Fibroblast of peridontal ligament (primary cell): ENCODE measurements around the gene RPL11.
"Not testable (repeated sequence)": the region's sequence is repeated elsewhere in the genome, so short reads cannot be mapped to it uniquely, and the experiment has no call there.

Source experiments
- DNase-seq: peaks from one replicate; pipeline ENCODE4 v3.0.0-alpha.2; 2010; ENCODE audit errors: extremely low read depth

The RPL11 gene

GRCh38 chr1:23685197-23685596 is 6.4 kb upstream of the RPL11 start:
- DNase-seq: not testable (repeated sequence)

DNA sequence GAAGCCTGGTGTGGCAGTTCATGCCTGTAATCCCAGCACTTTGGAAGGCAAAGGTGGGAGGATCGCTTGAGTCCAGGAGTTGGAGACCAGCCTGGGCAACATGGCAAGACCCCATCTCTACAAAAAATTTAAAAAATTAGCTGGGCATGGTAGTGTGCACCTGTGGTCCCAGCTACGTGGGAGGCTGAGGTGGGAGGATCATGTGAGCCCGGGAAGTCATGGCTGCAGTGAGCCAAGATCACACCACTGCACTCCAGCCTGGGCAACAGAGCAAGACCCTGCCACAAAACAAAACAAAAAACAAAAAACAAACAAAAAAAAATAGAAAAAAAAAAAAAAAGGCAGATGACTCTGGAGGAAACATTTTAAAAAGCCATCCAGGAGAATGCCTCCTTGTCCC is 3.9 kb upstream of the RPL11 start:
- DNase-seq: not testable (repeated sequence)

GRCh38 chr1:23688281-23688680 is 3.3 kb upstream of the RPL11 start:
- DNase-seq: not testable (repeated sequence)

- no peak for DNase-seq
These were observed 784 bp downstream of the RPL11 start for GRCh38 chr1:23692308-23692871.

GRCh38 chr1:23693599-23693998 is 2.0 kb downstream of the RPL11 start:
- no peak for DNase-seq

DNA sequence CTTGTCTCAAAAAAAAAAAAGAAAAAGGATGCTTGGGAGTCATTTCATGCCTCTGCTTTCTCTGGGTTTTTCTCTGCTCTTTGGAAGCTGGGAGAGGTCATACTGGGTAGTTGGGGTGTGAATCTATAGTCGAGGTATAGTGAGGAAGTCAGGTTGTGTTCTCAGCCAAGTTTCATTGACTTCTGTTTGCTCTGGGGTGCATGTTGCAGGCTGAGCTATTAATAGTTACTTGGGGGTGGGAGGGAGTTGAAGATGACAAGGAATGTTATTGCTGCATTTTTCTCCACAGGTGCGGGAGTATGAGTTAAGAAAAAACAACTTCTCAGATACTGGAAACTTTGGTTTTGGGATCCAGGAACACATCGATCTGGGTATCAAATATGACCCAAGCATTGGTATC is 2.8 kb downstream of the RPL11 start:
- no peak for DNase-seq

- no peak for DNase-seq
These were observed 4.1 kb downstream of the RPL11 start for GRCh38 chr1:23695667-23696066.

DNA sequence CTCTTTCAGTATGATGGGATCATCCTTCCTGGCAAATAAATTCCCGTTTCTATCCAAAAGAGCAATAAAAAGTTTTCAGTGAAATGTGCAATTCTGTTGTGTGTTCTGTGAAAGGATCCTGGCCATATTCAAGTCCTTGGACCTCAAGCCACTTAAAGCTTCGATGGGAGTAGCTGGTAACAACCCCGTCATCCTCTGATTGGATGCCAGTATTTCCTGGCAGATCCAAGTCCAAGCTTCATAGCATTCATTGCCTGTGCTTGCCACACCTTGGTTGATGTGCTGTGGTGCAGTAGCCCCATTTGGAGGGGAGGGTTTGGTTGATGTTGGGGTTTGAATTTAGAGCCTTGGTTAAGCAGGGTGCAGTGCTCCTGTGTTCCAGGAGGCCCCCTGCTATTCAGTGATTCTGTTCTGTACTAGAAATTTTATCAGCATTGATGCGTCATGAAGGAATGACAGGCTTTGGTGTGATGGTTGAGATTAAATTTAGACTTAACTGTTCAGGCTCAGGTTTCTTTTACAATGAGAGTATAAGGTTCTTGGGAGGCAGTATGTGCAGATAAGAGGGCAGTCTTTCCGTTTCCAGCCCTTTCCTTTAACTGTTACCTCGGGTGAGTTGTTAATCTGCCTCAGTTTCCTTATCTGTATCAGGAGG is 4.9 kb downstream of the RPL11 start:
- no peak for DNase-seq

GRCh38 chr1:23698466-23698865 is 6.9 kb downstream of the RPL11 start:
- no peak for DNase-seq

DNA sequence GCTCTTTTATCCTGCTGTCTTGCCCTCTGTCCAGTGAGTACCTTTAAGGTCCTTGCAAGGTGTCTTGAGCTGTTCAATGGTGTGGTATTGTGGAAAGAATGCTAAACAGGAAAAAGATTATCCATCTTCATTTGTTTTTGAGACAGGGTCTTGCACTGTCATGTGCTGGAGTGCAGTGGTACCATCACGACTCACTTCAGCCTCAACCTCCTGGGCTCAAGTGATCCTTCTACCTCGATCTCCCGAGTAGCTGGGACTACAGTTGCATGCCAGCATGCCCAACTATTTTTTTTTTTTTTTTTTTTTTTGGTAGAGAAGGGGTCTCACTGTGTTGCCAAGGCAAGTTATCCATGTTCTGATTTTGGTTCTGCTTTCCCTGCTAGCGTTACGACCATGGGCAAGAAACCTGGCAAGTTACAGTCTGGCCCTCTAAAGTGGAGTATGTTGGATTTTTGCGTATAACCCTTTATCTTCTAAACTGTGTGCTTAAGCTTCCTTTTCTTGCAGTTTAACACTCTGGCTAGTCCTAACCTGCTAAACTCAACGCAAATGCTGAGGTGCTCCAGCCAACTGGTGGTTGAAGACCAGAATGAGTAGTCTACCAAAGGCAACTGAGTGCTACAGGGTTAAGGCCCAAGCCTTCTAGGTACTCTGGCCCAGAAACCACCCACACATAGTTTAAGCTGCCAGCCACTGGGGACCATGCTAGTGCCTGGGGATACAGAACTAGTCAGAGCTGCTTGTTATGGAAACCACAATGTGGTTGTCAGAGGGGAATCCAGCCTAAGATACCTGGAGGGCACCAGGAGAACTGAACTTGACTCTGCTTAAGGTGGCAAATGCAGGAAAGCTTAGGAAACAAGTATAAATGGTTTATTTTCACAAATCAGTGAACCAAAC is 7.9 kb downstream of the RPL11 start:
- no peak for DNase-seq

- DNase-seq: no peak
These were observed 9.7 kb downstream of the RPL11 start for GRCh38 chr1:23701310-23701709.

DNA sequence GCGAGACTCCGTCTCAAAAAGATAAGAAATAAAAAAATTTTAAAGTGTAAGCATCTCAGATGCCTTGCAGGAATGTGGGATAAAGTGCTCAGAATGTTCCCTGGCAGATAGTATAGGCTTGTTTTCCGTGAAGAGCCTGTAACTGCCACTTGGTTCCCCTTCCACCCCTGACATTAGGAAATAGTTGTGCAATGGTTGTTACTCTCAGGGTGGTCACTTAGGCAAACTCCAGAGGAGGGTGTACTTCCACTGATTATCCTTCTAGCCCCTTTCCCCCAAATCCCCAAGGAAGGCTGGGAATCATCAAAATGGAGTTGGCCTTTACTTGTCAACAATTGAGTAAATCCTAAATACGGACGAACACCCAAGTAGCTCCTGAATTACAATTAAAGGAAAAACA is 10.4 kb downstream of the RPL11 start:
- DNase-seq: no peak

GRCh38 chr1:23704834-23705495 is 13.4 kb downstream of the RPL11 start:
- no peak for DNase-seq

GRCh38 chr1:23709229-23709628 is 17.6 kb downstream of the RPL11 start:
- no peak for DNase-seq

DNA sequence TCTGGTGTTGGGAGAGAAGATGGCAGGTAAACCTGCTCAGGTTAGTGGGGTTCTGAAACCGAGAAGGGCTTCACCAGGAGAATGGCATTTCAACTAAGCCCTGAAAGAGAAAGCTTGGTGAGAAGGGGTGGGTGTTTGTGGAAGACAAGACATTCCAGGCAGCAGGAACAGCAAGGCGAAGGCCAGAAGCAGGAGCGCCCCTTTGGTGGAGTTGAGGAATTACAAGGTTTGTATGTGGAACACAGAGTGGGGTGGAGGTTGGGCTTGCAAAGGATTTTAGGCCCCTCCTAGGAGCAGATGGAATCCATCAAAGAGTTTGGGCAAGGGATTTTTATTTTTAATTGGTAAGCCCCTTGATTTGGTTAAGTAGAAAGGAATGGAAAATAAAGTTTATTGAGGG is 26.9 kb downstream of the RPL11 start:
- peak; percentile 40 for DNase-seq

GRCh38 chr1:23719162-23719820 is 27.7 kb downstream of the RPL11 start:
- peak; percentile 40 for DNase-seq

- no peak for DNase-seq
These were observed 28.8 kb downstream of the RPL11 start for GRCh38 chr1:23720256-23720995.

- no peak for DNase-seq
These were observed 31.0 kb downstream of the RPL11 start for GRCh38 chr1:23722652-23723051.

GRCh38 chr1:23726686-23727085 is 35.1 kb downstream of the RPL11 start:
- DNase-seq: no peak

DNA sequence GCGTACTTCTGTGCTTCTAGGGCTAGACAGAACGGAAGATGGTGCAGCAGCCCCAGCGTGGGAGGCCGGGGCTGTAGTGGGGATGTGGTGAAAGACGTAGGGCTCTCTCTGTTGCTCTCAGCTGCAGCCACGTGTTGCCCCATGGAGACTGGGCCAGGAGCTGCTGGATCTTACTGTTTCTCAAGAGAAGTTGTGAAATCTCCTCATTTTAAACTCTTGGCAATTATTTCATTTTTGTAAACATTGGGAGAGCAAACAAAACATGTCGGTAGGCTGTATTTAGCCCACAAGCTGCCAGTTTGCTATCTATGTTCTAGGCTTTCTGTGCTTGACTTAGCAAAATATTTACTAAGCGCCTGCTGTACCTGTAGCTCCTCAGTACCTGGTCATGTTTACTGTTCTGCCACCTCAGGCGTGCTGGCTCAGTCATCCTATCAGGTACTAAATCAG is 35.8 kb downstream of the RPL11 start:
- peak; percentile 95 for DNase-seq
